OCI-LY1 (cell line): ENCODE results near the gene OTOG.

Experiments used
- H2AFZ ChIP-seq: fragments of 200-600 bp; sonication (generic), shearing (Covaris generic); 2 replicates; pipeline ENCODE4 v1.6.0; 2014; ENCODE audit warnings: antibody characterized with exemption, mild to moderate bottlenecking, low read length
- H3F3A ChIP-seq: fragments of 200-600 bp; sonication (generic), shearing (Covaris generic); 2 replicates; pipeline ENCODE4 v1.6.0; 2014; ENCODE audit warnings: mild to moderate bottlenecking, antibody characterized with exemption, low read length, moderate library complexity; ENCODE audit not compliant: insufficient read depth
- H3K27ac ChIP-seq: fragments of 200-600 bp; sonication (generic); 2 replicates; pipeline ENCODE4 v1.5.1; 2014; ENCODE audit warnings: low read length, mixed run types, mild to moderate bottlenecking, low read depth; ENCODE audit not compliant: poor library complexity, severe bottlenecking
- H3K27me3 ChIP-seq: fragments of 200-600 bp; sonication (generic); 2 replicates; pipeline ENCODE4 v1.6.0; 2014; ENCODE audit warnings: antibody characterized with exemption, mild to moderate bottlenecking, low read length, moderate library complexity; ENCODE audit not compliant: insufficient read depth
- H3K36me3 ChIP-seq: fragments of 200-600 bp; sonication (generic); 2 replicates; pipeline ENCODE4 v1.6.1; 2014; ENCODE audit warnings: mild to moderate bottlenecking, antibody characterized with exemption, low read length, moderate library complexity, mixed read lengths; ENCODE audit not compliant: insufficient read depth
- H3K4me1 ChIP-seq: fragments of 200-600 bp; sonication (generic); 2 replicates; pipeline ENCODE4 v1.5.1; 2014; ENCODE audit warnings: mild to moderate bottlenecking, low read length, moderate library complexity; ENCODE audit not compliant: insufficient read depth, severe bottlenecking
- H3K4me2 ChIP-seq: fragments of 200-600 bp; sonication (generic), shearing (Covaris generic); 2 replicates; pipeline ENCODE4 v1.6.1; 2014; ENCODE audit warnings: low read length
- H3K4me3 ChIP-seq: fragments of 200-600 bp; sonication (generic); 2 replicates; pipeline ENCODE4 v1.5.1; 2014; ENCODE audit warnings: low read length, low read depth, mild to moderate bottlenecking, mixed read lengths; ENCODE audit not compliant: poor library complexity, severe bottlenecking
- H3K79me2 ChIP-seq: fragments of 200-600 bp; shearing (Covaris generic); 2 replicates; pipeline ENCODE4 v1.6.1; 2016; ENCODE audit warnings: mixed run types, low read length, mixed read lengths; ENCODE audit not compliant: insufficient read depth
- H3K9ac ChIP-seq: fragments of 200-600 bp; sonication (generic), shearing (Covaris generic); 2 replicates; pipeline ENCODE4 v1.6.1; 2014; ENCODE audit warnings: mild to moderate bottlenecking, low read length, mixed read lengths
- H3K9me2 ChIP-seq: fragments of 200-600 bp; sonication (generic), shearing (Covaris generic); 2 replicates; pipeline ENCODE4 v1.6.1; 2014; ENCODE audit warnings: low read depth, mild to moderate bottlenecking, low read length, mixed read lengths
- H3K9me3 ChIP-seq: fragments of 200-600 bp; shearing (Covaris generic); 2 replicates; pipeline ENCODE4 v1.6.1; 2014; ENCODE audit warnings: low read length, mixed read lengths
- H4K20me1 ChIP-seq: fragments of 200-600 bp; sonication (generic), shearing (Covaris generic); 2 replicates; pipeline ENCODE4 v1.6.0; 2016; ENCODE audit warnings: mild to moderate bottlenecking, low read length; ENCODE audit not compliant: insufficient read depth
- EZH2 ChIP-seq: fragments of 200-600 bp; sonication (generic), shearing (Covaris generic); IDR thresholded peaks from 2 replicates; pipeline ENCODE4 v1.8.0; 2017; ENCODE audit warnings: borderline replicate concordance, mixed run types, mild to moderate bottlenecking, antibody characterized with exemption, low read length, moderate library complexity, mixed read lengths
- TF ChIP-seq, protein P1 (sequence below): fragments of 200-600 bp; sonication (generic), shearing (Covaris generic); IDR thresholded peaks from 2 replicates; pipeline ENCODE4 v1.5.1; 2017; ENCODE audit warnings: mild to moderate bottlenecking, antibody characterized with exemption, low read length, moderate library complexity, mixed read lengths

Gene OTOG

DNA sequence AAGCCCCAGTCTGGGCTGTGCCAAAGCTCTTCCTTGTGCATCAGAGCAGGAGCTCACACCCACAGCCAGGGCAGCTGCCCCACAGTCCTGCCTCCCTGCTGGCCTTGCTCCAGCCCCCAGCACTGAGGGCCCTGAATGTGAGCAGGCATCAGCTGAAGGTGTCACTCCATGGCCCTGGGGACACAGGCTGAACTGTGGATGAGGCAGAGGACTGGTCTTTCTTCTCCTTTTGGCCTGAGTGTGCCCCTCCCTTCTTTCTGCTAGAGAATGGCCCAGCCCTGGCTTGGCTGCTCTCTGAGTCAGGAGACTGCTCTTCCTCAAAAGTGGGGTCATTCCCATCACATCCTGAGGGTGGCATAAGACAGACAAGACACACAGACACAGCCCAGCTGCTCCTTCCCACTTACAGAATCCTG is 16.2 kb downstream of the OTOG start:
- Histone ChIP-seq H3K9me3 (no peaks in the 10 kb centered on the region), H3K4me2 (no peak overlapping the region), H3K4me3 (no peak overlapping the region), H2AFZ (no peak overlapping the region), H3K79me2 (no peaks in the 10 kb centered on the region), H3F3A (no peaks in the 10 kb centered on the region), H3K9ac (no peak overlapping the region), H3K27me3 (no peaks in the 10 kb centered on the region), H3K36me3 (no peaks in the 10 kb centered on the region), H3K9me2 (no peaks in the 10 kb centered on the region), H3K4me1 (no peaks in the 10 kb centered on the region), H4K20me1 (no peaks in the 10 kb centered on the region), H3K27ac (no peak overlapping the region)
- no peak for TF ChIP-seq EZH2
- TF ChIP-seq, protein P1, sequence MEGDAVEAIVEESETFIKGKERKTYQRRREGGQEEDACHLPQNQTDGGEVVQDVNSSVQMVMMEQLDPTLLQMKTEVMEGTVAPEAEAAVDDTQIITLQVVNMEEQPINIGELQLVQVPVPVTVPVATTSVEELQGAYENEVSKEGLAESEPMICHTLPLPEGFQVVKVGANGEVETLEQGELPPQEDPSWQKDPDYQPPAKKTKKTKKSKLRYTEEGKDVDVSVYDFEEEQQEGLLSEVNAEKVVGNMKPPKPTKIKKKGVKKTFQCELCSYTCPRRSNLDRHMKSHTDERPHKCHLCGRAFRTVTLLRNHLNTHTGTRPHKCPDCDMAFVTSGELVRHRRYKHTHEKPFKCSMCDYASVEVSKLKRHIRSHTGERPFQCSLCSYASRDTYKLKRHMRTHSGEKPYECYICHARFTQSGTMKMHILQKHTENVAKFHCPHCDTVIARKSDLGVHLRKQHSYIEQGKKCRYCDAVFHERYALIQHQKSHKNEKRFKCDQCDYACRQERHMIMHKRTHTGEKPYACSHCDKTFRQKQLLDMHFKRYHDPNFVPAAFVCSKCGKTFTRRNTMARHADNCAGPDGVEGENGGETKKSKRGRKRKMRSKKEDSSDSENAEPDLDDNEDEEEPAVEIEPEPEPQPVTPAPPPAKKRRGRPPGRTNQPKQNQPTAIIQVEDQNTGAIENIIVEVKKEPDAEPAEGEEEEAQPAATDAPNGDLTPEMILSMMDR, result no peak

DNA sequence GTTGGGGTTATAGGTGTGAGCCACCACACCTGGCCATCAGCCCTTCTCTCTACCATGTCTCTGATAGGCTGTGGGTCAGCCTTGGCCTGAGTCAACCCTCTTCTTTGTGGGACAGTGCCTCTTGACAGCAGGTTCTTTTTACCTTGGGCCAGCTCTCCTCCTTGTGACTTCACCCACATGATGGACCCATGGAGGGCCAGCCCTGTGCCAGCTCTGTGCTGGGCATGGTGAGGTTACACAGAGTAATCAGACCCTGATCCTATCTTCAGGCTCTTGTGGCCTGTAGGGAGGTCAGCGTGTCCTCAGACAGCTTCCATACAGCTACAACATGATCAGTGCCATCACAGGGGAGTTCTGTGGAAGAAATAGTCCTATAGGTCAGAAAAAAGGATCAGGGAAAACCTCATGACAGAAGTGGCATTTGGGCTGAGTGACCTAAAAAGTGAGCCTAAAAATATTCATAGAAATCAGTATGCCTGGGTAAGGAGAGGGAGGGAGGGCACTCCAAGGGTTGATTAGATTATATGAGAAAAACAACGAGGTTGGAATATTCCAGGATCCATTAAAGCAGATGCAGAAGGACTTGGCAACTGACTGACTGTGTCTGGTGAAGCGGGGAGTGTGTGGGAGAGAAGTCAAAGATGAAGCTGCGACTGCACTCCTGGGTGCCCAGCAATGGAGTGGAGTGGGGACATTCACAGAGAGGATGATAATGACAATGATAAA is 17.1 kb downstream of the OTOG start:
- Histone ChIP-seq H3K36me3 (no peaks in the 10 kb centered on the region), H3K4me3 (no peak overlapping the region), H4K20me1 (no peaks in the 10 kb centered on the region), H3K4me2 (no peak overlapping the region), H3K4me1 (no peaks in the 10 kb centered on the region), H3K79me2 (no peaks in the 10 kb centered on the region), H3K27ac (no peak overlapping the region), H3K9ac (no peak overlapping the region), H3K9me3 (no peaks in the 10 kb centered on the region), H3K9me2 (no peaks in the 10 kb centered on the region), H3F3A (no peaks in the 10 kb centered on the region), H3K27me3 (no peaks in the 10 kb centered on the region), H2AFZ (no peak overlapping the region)
- TF ChIP-seq, protein P1, result no peak
- no peak for TF ChIP-seq EZH2

DNA sequence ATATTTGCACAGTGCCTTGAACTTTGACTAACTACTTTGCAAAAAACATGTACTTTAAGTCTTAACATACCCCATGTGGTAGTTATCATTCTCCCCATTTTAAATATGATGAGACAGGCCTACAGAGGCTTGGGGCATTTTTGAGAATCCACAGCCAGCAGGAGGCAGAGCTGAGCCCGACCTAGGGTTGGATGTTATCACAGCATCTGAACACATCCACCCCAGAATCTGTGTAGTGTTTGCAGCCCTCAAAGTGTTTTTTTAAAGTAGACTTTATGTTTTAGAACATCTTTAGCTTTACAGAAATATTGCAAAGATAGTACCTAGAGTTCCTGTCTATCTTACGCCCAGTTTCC is 17.6 kb downstream of the OTOG start:
- H3K9me2 ChIP-seq, result no peaks in the 10 kb centered on the region
- H3K27me3 ChIP-seq, result no peaks in the 10 kb centered on the region
- H3K4me1 ChIP-seq, result no peaks in the 10 kb centered on the region
- H3K36me3 ChIP-seq, result no peaks in the 10 kb centered on the region
- no peak overlapping the region for H3K4me3 ChIP-seq
- no peak overlapping the region for H3K9ac ChIP-seq
- no peak overlapping the region for H3K27ac ChIP-seq
- H3K79me2 ChIP-seq, result no peaks in the 10 kb centered on the region
- H3K9me3 ChIP-seq, result no peaks in the 10 kb centered on the region
- no peak overlapping the region for H3K4me2 ChIP-seq
- TF ChIP-seq, protein P1, result peak; percentile 57
- no peak for TF ChIP-seq EZH2
- H3F3A ChIP-seq, result no peaks in the 10 kb centered on the region
- no peaks in the 10 kb centered on the region for H4K20me1 ChIP-seq
- no peak overlapping the region for H2AFZ ChIP-seq
